Measurements from ENCODE around the gene PRKG1. TPM values are rescaled to one million over a fixed set of nuclear protein-coding genes. Genes with fewer than 3 reads are reported as not detected.
A peak's percentile ranks its signal among the peaks of the same experiment; 100 is the strongest.

PRKG1 gene
- total and polyA plus RNA-seq, 2 experiments from 2014 or later = 18.2 to 21.1 TPM

DNA sequence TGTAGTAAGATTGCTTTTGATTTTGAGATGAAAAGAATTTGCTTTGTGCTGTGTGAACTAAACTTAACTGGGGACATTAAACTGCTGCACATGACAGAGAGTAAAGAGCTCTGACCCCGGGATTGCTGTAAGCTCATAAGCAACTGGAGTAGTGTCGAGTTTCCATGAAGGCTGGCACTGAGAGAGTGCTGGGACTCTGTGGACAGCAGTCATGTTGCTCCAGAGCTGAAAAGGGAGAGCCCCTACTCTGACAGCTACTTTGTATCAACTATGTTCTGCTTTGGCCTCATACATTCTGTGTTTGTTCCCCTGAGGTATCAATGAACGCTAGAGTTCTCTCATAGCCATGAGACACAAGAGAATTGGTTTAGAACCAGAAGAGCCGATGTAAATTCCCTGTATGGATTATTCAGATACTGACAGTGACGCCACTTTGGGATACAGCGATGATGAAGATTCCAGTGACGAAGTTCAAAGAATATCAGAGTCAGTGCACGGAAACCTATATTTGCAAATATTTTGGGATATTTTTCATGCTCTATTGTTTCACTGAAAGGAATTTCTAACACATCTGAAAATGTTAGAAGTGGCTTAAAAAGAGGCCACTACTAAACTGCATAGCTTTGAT lies 1053.9 kb downstream of the PRKG1 start:
- H3K4me2 ChIP-seq = peak overlapping the region; percentile 27; the same call in 1 of the 2 replicates
- ATAC-seq (peak; percentile 92), DNase-seq (ENCODE audit: low spot score) (peak; percentile 41)

More for the DNA sequence above, 1053.9 kb downstream of the PRKG1 start:
- Mint-ChIP-seq H3K27ac (peak overlapping the region; percentile 47; the same call in 1 of the 2 replicates), H3K4me1 (peaks cover 8% of the 10 kb centered on the region), H3K36me3 (ENCODE audit: low read depth) (no peaks in the 10 kb centered on the region), H3K4me3 (no peak overlapping the region), H3K27me3 (ENCODE audit: insufficient read depth, low read depth, poor library complexity) (no peaks in the 10 kb centered on the region), H3K9me3 (no peaks in the 10 kb centered on the region)
- Histone ChIP-seq H3K79me2 (replicated peaks; ENCODE audit: insufficient read depth) (no peaks in the 10 kb centered on the region), H4K20me1 (replicated peaks; ENCODE audit: insufficient read depth) (no peaks in the 10 kb centered on the region), H3K4me3 (no peak overlapping the region), H3K9me2 (ENCODE audit: insufficient read depth) (no peaks in the 10 kb centered on the region), H3K27me3 (ENCODE audit: insufficient read depth) (no peaks in the 10 kb centered on the region), H3K27ac (ENCODE audit: low read depth) (peak overlapping the region; percentile 57), H2AFZ (no peak overlapping the region), H3F3A (replicated peaks; ENCODE audit: low read depth) (no peaks in the 10 kb centered on the region), H3K36me3 (ENCODE audit: insufficient read depth) (no peaks in the 10 kb centered on the region), H3K4me1 (ENCODE audit: insufficient read depth) (peaks cover 8% of the 10 kb centered on the region)
- TF ChIP-seq, protein P1, sequence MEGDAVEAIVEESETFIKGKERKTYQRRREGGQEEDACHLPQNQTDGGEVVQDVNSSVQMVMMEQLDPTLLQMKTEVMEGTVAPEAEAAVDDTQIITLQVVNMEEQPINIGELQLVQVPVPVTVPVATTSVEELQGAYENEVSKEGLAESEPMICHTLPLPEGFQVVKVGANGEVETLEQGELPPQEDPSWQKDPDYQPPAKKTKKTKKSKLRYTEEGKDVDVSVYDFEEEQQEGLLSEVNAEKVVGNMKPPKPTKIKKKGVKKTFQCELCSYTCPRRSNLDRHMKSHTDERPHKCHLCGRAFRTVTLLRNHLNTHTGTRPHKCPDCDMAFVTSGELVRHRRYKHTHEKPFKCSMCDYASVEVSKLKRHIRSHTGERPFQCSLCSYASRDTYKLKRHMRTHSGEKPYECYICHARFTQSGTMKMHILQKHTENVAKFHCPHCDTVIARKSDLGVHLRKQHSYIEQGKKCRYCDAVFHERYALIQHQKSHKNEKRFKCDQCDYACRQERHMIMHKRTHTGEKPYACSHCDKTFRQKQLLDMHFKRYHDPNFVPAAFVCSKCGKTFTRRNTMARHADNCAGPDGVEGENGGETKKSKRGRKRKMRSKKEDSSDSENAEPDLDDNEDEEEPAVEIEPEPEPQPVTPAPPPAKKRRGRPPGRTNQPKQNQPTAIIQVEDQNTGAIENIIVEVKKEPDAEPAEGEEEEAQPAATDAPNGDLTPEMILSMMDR (conservative IDR thresholded peaks at IDR 0.05; ENCODE audit: low read depth in 2 of 2) = no peak
- TF ChIP-seq, protein P2, sequence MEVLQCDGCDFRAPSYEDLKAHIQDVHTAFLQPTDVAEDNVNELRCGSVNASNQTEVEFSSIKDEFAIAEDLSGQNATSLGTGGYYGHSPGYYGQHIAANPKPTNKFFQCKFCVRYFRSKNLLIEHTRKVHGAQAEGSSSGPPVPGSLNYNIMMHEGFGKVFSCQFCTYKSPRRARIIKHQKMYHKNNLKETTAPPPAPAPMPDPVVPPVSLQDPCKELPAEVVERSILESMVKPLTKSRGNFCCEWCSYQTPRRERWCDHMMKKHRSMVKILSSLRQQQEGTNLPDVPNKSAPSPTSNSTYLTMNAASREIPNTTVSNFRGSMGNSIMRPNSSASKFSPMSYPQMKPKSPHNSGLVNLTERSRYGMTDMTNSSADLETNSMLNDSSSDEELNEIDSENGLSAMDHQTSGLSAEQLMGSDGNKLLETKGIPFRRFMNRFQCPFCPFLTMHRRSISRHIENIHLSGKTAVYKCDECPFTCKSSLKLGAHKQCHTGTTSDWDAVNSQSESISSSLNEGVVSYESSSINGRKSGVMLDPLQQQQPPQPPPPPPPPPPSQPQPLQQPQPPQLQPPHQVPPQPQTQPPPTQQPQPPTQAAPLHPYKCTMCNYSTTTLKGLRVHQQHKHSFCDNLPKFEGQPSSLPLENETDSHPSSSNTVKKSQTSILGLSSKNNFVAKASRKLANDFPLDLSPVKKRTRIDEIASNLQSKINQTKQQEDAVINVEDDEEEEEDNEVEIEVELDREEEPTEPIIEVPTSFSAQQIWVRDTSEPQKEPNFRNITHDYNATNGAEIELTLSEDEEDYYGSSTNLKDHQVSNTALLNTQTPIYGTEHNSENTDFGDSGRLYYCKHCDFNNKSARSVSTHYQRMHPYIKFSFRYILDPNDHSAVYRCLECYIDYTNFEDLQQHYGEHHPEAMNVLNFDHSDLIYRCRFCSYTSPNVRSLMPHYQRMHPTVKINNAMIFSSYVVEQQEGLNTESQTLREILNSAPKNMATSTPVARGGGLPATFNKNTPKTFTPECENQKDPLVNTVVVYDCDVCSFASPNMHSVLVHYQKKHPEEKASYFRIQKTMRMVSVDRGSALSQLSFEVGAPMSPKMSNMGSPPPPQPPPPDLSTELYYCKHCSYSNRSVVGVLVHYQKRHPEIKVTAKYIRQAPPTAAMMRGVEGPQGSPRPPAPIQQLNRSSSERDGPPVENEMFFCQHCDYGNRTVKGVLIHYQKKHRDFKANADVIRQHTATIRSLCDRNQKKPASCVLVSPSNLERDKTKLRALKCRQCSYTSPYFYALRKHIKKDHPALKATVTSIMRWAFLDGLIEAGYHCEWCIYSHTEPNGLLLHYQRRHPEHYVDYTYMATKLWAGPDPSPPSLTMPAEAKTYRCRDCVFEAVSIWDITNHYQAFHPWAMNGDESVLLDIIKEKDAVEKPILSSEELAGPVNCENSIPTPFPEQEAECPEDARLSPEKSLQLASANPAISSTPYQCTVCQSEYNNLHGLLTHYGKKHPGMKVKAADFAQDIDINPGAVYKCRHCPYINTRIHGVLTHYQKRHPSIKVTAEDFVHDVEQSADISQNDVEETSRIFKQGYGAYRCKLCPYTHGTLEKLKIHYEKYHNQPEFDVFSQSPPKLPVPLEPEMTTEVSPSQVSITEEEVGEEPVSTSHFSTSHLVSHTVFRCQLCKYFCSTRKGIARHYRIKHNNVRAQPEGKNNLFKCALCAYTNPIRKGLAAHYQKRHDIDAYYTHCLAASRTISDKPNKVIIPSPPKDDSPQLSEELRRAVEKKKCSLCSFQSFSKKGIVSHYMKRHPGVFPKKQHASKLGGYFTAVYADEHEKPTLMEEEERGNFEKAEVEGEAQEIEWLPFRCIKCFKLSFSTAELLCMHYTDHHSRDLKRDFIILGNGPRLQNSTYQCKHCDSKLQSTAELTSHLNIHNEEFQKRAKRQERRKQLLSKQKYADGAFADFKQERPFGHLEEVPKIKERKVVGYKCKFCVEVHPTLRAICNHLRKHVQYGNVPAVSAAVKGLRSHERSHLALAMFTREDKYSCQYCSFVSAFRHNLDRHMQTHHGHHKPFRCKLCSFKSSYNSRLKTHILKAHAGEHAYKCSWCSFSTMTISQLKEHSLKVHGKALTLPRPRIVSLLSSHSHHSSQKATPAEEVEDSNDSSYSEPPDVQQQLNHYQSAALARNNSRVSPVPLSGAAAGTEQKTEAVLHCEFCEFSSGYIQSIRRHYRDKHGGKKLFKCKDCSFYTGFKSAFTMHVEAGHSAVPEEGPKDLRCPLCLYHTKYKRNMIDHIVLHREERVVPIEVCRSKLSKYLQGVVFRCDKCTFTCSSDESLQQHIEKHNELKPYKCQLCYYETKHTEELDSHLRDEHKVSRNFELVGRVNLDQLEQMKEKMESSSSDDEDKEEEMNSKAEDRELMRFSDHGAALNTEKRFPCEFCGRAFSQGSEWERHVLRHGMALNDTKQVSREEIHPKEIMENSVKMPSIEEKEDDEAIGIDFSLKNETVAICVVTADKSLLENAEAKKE (CRISPR knock-in tag; IDR thresholded peaks at IDR 0.05) = no peak
- no peak for TF ChIP-seq POLR2AphosphoS5 (IDR thresholded peaks at IDR 0.05; ENCODE audit: low read depth)
- no peak for TF ChIP-seq JUNB (IDR thresholded peaks at IDR 0.05; ENCODE audit: unreplicated experiment)
- no peak for TF ChIP-seq CREB1 (CRISPR knock-in tag; IDR thresholded peaks at IDR 0.05; ENCODE audit: low read depth)

Measured in GM23338 (cell line).